ENCODE data around the gene SPINK1.

Gene SPINK1

GRCh38 chr5:147854331-147854730 lies 22.9 kb upstream of the SPINK1 start:
- H3K79me2 ChIP-seq (ENCODE audit: control insufficient read depth, low read length) = no peaks in the 10 kb centered on the region
- H3K4me3 ChIP-seq (ENCODE audit: low read length) = no peak overlapping the region
- H3K36me3 ChIP-seq (ENCODE audit: control insufficient read depth, low read length) = no peaks in the 10 kb centered on the region
- H3F3A ChIP-seq (ENCODE audit: control insufficient read depth, insufficient read depth) = no peaks in the 10 kb centered on the region
- no peaks in the 10 kb centered on the region for H3K4me1 ChIP-seq (ENCODE audit: control insufficient read depth, low read length)
- TF ChIP-seq CTCF (IDR thresholded peaks at IDR 0.05; ENCODE audit: low read depth, low read length, poor library complexity, severe bottlenecking) (no peak), EZH2phosphoT487 (IDR thresholded peaks at IDR 0.05; ENCODE audit: borderline replicate concordance, low read length) (no peak)
- H3K4me2 ChIP-seq (ENCODE audit: low read length) = no peak overlapping the region
- H3K27ac ChIP-seq (ENCODE audit: low read depth, low read length) = no peak overlapping the region
- H3K9me3 ChIP-seq (ENCODE audit: control insufficient read depth, insufficient read depth, low read length) = no peaks in the 10 kb centered on the region
- H3K27me3 ChIP-seq (ENCODE audit: control insufficient read depth, low read length) = peaks cover 30% of the 10 kb centered on the region
- no peaks in the 10 kb centered on the region; the same call in 1 of the 2 replicates for H4K20me1 ChIP-seq (ENCODE audit: control insufficient read depth, insufficient read depth, low read depth, low read length)
- no peaks in the 10 kb centered on the region for H3K9me2 ChIP-seq (replicated peaks; ENCODE audit: control insufficient read depth, low read length)

- H3K27me3 ChIP-seq (ENCODE audit: control insufficient read depth, low read length) = peaks cover 22% of the 10 kb centered on the region; the same call in 1 of the 2 replicates
- TF ChIP-seq CTCF (IDR thresholded peaks at IDR 0.05; ENCODE audit: low read depth, low read length, poor library complexity, severe bottlenecking) (no peak), EZH2phosphoT487 (IDR thresholded peaks at IDR 0.05; ENCODE audit: borderline replicate concordance, low read length) (no peak)
- H3K36me3 ChIP-seq (ENCODE audit: control insufficient read depth, low read length) = no peaks in the 10 kb centered on the region
- H3K79me2 ChIP-seq (ENCODE audit: control insufficient read depth, low read length) = no peaks in the 10 kb centered on the region
- no peaks in the 10 kb centered on the region for H3K9me2 ChIP-seq (replicated peaks; ENCODE audit: control insufficient read depth, low read length)
- H3F3A ChIP-seq (ENCODE audit: control insufficient read depth, insufficient read depth) = no peaks in the 10 kb centered on the region
- no peaks in the 10 kb centered on the region for H3K9me3 ChIP-seq (ENCODE audit: control insufficient read depth, insufficient read depth, low read length)
- H4K20me1 ChIP-seq (ENCODE audit: control insufficient read depth, insufficient read depth, low read depth, low read length) = no peaks in the 10 kb centered on the region; the same call in 1 of the 2 replicates
- H3K27ac ChIP-seq (ENCODE audit: low read depth, low read length) = no peak overlapping the region
- H3K4me1 ChIP-seq (ENCODE audit: control insufficient read depth, low read length) = no peaks in the 10 kb centered on the region
- H3K4me2 ChIP-seq (ENCODE audit: low read length) = no peak overlapping the region
- H3K4me3 ChIP-seq (ENCODE audit: low read length) = no peak overlapping the region
These were observed 22.0 kb upstream of the SPINK1 start for GRCh38 chr5:147853372-147853987.

- Histone ChIP-seq H3K27ac (ENCODE audit: low read depth, low read length) (no peak overlapping the region), H4K20me1 (ENCODE audit: control insufficient read depth, insufficient read depth, low read depth, low read length) (no peaks in the 10 kb centered on the region; the same call in 1 of the 2 replicates), H3K4me2 (ENCODE audit: low read length) (no peak overlapping the region), H3K4me1 (ENCODE audit: control insufficient read depth, low read length) (no peaks in the 10 kb centered on the region), H3K27me3 (ENCODE audit: control insufficient read depth, low read length) (peaks cover 19% of the 10 kb centered on the region; the same call in 1 of the 2 replicates), H3K9me2 (replicated peaks; ENCODE audit: control insufficient read depth, low read length) (no peaks in the 10 kb centered on the region), H3K79me2 (ENCODE audit: control insufficient read depth, low read length) (no peaks in the 10 kb centered on the region), H3F3A (ENCODE audit: control insufficient read depth, insufficient read depth) (no peaks in the 10 kb centered on the region), H3K36me3 (ENCODE audit: control insufficient read depth, low read length) (no peaks in the 10 kb centered on the region), H3K4me3 (ENCODE audit: low read length) (no peak overlapping the region), H3K9me3 (ENCODE audit: control insufficient read depth, insufficient read depth, low read length) (no peaks in the 10 kb centered on the region)
- no peak for TF ChIP-seq EZH2phosphoT487 (IDR thresholded peaks at IDR 0.05; ENCODE audit: borderline replicate concordance, low read length)
These were observed 20.9 kb upstream of the SPINK1 start for GRCh38 chr5:147852365-147852764.

GRCh38 chr5:147851578-147851977 lies 20.1 kb upstream of the SPINK1 start:
- Histone ChIP-seq H3K4me3 (ENCODE audit: low read length) (no peak overlapping the region), H3K36me3 (ENCODE audit: control insufficient read depth, low read length) (no peaks in the 10 kb centered on the region), H3F3A (ENCODE audit: control insufficient read depth, insufficient read depth) (no peaks in the 10 kb centered on the region), H3K9me3 (ENCODE audit: control insufficient read depth, insufficient read depth, low read length) (no peaks in the 10 kb centered on the region), H4K20me1 (ENCODE audit: control insufficient read depth, insufficient read depth, low read depth, low read length) (no peaks in the 10 kb centered on the region; the same call in 1 of the 2 replicates), H3K27ac (ENCODE audit: low read depth, low read length) (no peak overlapping the region), H3K4me2 (ENCODE audit: low read length) (no peak overlapping the region), H3K4me1 (ENCODE audit: control insufficient read depth, low read length) (no peaks in the 10 kb centered on the region), H3K79me2 (ENCODE audit: control insufficient read depth, low read length) (no peaks in the 10 kb centered on the region), H3K27me3 (ENCODE audit: control insufficient read depth, low read length) (peaks cover 22% of the 10 kb centered on the region), H3K9me2 (replicated peaks; ENCODE audit: control insufficient read depth, low read length) (no peaks in the 10 kb centered on the region)
- TF ChIP-seq CTCF (IDR thresholded peaks at IDR 0.05; ENCODE audit: low read depth, low read length, poor library complexity, severe bottlenecking) = no peak
- no peak for TF ChIP-seq EZH2phosphoT487 (IDR thresholded peaks at IDR 0.05; ENCODE audit: borderline replicate concordance, low read length)
